Activated naive CD4-positive, alpha-beta T cell treated with Interleukin-2 at 50 U/mL for 16 hours (primary cell): Measurements from ENCODE around the gene ANKRD12.

Experiments used
- DNase-seq: peaks from one replicate; pipeline ENCODE4 v3.0.0-alpha.2; 2020

Gene ANKRD12

DNA sequence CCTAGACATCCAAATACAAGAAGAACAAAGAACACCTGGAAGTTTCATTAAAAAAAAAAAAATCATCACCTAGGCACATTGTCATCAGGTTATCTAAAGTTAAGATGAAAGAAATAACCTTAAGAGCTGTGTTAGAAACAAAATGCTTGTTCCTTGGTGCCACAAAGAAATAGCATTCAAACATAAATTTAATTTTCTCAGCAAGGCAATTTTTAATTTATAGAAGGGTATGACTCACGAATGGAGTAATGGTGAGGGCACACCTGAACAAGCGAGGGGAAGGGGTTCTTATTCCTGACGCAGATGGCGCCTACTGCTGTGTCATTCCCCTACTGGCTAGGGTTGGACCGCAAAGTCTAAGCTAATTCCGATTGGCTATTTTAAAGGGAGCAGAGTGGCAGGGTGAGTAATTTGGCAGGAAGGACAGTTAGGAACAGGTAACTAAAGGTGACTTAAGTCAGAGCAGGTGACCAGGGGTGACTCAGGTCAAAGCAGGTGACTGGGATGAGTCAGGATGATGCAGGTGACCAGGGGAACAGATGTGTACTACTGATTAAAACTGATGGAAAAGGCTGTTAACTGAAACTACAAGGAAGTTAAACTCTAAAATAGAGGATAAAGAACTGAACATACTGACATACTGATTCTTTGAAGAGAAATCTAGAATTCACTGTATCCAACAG lies 167.9 kb downstream of the ANKRD12 start:
- no peak for DNase-seq

DNA sequence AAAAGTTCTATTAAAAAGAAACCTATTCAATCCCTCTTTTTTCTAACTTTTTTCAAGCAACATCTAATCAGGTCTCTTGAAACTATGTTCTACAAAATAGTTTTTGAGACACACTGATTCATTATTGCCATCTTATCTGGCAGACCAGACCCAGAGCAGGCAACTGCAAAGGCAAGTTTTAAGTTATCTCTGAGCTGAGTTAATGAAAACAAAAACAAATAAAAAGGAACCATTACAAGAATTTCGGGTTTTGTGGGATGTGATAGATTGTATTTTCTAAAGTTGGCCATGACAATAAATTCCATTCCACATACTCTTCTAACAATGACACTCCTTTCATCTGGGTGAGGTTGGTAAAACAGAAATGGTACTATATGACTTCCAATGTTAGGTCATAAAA lies 182.8 kb downstream of the ANKRD12 start:
- no peak for DNase-seq

DNA sequence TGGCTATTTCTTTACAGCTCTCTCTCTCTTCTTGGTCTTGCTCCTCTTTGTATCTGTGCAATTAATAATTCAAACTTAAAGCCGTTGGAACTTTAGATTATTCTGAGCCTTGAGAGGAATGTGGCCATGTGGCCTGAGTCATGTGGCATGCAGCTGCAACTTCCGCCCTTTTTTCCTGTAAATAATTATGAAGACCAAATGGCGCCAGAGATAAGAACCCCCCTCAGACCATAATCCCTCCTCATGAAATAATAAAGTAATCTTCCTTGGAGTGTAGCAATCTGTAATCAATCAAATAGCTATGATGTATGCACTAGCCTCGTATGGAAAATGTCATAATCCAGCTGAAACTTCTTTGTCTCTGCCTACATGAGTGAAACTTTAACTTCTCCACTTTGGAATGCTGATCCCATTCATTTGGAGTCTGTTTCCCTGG lies 184.5 kb downstream of the ANKRD12 start:
- no peak for DNase-seq

DNA sequence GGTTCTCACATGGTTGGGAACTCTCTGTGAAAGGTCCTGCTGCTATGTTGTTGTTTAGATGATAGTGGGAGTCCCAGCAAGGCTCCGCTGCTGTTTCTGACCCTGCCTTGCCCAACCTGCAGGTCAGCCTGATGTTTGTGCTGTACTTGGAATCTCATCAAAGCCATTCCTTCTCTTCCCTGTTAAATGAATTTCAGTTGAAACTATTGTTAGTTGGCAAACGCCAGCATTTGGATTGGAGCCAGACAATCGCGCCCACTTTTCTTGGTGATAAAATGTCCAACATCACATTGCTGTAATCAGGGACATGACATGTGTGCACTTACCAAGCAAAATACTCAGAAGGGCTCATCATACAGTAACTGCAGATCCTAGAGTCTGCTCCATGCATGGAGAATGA lies 185.2 kb downstream of the ANKRD12 start:
- no peak for DNase-seq

DNA sequence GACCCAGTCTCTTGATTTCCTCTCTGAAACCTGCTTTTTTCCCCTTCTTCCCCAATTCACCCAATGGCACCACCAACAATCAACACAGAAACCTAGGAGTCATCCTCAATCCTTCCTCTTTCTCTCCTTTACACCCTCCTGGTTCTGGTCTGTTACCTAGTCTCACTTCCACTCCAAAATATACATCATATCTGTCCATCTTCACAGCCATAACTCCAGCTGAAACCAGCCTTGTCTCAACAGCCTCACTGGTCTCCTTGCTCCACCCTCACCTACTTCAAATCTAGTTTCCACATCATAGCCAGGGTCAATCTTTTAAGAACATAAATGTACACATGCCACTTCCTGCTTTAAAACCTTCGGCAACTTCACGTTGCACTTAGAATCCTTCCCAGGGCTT lies 186.2 kb downstream of the ANKRD12 start:
- no peak for DNase-seq

DNA sequence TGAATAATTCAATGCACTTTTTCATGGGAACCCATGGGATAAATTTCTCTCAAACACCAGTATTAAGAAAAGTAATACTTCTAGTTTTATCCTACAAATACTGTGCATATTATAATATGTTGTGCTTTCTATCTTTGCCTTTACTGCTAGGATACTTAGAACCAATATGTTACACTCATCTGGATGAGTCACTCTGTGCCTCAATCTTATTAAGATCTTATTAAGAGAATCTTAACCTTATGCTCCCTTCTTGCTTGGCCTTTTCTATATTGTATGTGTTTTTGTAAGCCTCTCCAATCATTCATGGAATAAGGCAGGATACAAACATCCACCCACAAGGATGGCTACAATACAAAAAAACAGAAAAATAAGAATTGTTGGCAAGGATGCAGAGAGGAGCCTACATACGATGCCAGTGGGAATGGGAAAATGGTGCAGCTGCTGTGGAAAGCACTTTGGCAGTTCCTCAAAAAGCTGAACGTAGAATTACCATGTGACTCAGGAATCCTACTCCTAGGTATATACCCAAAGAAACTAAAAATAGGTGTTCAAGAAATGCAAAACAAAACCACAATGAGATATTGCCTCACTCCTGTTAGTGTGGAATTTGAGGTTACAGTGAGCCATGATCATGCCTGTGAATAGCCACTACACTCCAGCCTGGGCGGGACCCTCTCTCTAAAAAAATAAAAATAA lies 187.3 kb downstream of the ANKRD12 start:
- DNase-seq: no peak

DNA sequence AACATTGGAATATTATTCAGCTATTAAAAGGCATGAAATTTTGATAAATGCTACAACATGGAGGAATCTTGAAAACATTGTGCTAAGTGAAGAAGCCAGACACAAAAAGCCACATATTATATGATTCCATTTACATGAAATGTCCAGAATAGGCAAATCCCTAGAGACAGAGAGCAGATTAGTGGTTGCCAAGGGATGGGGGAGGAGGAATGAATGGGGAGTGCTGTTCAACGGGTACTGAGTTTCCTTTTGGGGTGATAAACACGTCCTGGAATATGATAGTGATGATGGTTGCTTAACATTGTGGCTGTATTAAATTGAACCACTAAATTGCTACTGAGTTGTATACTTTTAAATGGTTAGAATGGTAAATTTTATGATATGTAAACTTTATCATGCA lies 189.1 kb downstream of the ANKRD12 start:
- DNase-seq: no peak

DNA sequence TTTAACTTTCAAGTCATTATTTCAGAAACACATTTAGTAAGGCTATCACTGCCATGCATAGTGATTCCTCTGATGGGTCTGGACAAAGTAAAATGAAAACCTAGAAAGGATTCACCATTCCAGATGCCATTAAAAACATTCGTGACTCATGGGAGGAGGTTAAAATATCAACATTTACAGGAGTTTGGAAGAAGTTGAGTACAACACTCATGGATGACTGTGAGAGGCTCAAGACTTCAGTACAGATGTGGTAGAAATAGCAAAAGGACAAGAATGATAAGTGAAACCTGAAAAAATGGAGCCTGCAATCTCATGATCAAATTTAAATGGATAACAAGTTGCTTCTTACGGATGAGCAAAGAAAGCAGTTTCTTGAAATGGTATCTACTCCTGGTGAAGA lies 192.2 kb downstream of the ANKRD12 start:
- DNase-seq: no peak

DNA sequence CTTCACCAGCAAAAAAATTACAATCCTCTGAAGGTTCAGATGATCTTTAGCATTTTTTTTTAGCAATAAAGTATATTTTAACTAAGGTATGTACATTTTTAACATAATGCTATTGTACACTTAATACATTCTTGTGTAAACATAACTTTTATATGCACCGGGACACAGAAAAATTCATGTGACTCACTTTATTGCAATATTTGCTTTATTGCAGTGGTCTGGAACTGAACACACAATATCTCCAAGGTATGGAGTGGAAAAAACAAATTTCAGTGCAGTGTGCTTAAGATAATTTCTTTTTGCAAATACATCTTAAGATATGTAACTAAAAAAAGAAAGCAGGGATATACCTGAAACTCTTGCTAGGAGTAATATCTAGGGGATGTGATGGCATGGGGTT lies 192.9 kb downstream of the ANKRD12 start:
- no peak for DNase-seq

DNA sequence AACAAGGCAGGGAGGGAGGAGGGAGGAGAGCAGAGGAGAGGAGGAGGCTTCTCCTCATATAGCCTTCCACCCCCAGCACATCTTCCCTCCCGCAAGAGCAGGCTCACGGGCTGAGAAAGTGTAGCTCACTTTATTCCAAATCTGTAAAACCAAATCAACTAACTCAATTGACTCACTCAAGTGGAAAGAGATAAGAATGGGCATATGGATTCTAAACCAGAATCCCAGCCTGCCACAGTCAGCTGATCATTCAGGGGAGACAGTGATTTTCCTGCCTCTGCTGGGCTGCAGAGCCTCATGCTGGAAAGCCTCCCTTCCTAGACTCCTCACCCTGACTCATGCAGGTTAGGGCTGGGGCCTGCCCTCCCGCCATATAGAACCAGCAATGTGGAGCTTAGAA lies 193.8 kb downstream of the ANKRD12 start:
- no peak for DNase-seq

DNA sequence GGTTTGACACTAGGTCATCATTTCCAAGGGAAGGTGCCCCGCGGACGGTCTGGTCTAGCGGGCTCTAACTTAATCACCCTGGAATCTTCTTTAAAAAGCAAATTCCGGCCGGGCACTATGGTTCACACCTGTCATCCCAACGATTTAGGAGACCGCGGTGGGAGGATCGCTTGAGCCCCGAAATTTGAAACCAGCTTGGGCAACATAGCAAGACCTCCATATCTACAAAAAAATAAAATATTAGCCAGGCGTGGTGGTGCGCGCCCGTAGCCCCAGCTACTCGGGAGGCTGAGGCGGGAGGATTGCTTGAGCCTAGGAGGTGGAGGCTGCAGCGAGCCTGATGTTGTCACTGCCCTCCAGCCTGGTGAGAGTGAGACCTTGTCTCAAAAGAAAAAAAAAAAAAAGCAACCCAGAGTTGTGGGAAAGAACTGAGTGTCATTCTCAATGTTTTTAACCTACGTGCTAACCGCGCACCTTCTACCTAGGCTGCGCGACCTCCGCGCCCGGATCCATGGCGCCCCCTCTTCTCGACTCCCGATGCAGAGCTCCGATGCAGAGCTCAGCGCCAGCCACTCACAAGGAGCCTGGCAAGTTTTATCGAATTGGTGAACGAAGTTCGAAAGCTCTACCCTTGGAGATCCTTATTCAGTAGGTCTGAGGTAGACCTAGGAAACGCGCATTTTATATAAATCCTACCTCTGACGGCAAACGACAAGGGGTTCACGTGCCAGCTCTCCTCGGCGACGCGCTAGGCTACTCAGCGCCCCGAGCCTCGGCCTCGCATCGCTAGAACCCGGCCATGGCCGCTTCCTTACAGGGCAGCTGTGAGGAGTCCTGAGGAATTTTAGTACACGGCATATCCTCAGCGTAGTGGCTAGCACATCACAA lies 197.1 kb downstream of the ANKRD12 start:
- DNase-seq: no peak

DNA sequence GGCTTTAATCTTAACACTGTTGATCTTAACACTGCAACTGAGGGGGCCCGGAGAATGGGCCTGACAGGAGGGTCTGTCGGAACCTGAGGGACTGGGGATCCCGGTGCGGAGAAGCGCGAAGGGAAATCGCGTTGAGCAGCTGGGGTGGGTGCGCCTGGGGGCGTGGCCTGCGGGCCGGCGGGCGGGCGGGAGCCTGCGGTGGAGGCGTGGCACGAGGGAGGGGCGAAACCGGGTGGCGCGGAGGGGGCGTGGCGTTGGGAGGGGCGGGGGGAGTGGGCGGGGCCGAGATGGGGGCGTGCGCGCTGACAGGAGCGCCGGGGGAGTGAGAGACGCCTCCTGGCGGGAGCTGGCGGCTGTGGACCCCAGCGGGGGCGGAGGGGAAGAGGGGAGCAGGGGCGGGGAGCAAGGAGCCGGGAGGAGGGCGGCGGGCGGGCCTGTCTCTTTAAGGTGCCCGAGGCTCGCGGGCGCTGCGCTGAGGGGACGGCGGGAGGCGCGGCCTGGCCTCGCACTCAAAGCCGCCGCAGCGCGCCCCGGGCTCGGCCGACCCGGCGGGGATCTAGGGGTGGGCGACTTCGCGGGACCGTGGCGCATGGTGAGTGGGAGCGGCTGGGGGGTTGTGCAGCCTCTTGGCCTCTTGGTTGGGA lies 197.9 kb downstream of the ANKRD12 start, which contains the start of gene TWSG1:
TWSG1 (plus strand) TSS at position 445 of the 644 bp plus-strand sequence. CDS start 2,457 bp downstream, outside the sequence.
- DNase-seq: peak; percentile 91

DNA sequence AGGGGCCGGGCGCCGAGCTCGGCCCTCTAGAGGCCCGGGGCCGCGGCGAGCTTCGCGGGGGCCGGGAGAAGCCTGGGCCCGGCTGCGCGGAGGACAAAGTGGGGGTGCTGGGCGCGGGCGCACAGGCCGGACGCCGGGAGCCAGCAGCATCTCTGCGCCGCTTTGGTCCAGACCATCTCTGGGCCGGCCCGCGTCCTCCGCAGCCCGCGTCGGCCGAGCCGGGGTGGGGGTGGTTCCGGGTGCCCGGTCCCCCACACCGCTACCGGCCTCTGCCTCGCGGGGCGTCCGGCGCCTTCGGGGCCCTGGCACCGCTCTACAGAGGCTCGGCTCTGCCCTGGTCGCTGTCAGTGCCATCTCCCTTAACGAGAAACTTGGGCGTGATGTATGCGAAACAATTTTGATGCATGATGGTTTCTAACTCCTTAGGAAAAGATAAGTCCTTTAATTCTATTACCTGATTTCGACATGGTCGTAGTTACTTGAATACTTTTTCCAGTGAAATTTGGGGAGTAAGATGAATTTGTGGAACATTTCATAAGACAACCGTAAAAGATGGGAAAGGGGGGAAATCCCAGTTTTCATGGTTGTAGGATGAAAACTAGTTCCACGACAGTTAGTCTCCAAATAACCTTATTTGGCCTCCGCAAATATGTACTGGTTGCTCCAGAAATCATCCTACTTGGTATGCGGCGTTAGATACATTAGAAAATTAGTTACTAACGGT lies 198.6 kb downstream of the ANKRD12 start:
- DNase-seq: peak; percentile 36
